K562 (cell line): Measurements from ENCODE around the gene TMEM79. TPM values are rescaled to one million over a fixed set of nuclear protein-coding genes. Genes with fewer than 3 reads are reported as not detected.

Source experiments
- ATAC-seq: fragments of 200-7000 bp; cut with Tn5 transposase; 3 replicates; pipeline ENCODE4 v1.9.1; 2020; ENCODE audit warnings: moderate library complexity
- BruUV-seq: library from RNA; stranded (reverse); fragments of 400-500 nt; replicated peaks from 2 replicates; lab custom pipeline; 2021; lab: Mats Ljungman, UMichigan
- CTCF ChIA-PET: fragments of 300-600 bp; formaldehyde crosslinking; extraction: SDS; loops from one replicate; lab custom pipeline; 2021; ENCODE audit warnings: low intra/inter-chr PET ratio; lab: Yijun Ruan, JAX
- POLR2A ChIA-PET: fragments of 300-600, 350-650 bp; sonication (Branson Sonifier 250); formaldehyde crosslinking; extraction: SDS; loops from one replicate; lab custom pipeline; 2021; ENCODE audit warnings: antibody characterized with exemption, inconsistent platforms; lab: Yijun Ruan, JAX
- DNase-seq, 4 experiments: peaks; one replicate each; pipeline versions ENCODE4 v3.0.0 to v3.0.0-alpha.2; 2011 to 2018; ENCODE audit warnings: low spot score in 3 of 4, mixed read lengths in 3 of 4; ENCODE audit errors: extremely low read depth in 1 of 4
- FAIRE-seq: peaks from 2 replicates; lab custom pipeline; 2011; peaks lifted over from hg19 to GRCh38; lab: Jason Lieb, UNC
- H2AFZ ChIP-seq: 2 replicates; pipeline ENCODE4 v1.6.0; 2011; ENCODE audit warnings: low read depth, low read length, control low read depth, inconsistent platforms
- H3K27ac ChIP-seq: fragments of 200-600 bp; 3 replicates; pipeline ENCODE4 v1.8.0; 2011; ENCODE audit warnings: low read depth, mild to moderate bottlenecking, control low read depth, inconsistent platforms, low read length, moderate library complexity, mixed read lengths; ENCODE audit errors: extremely low read depth
- H3K27me3 ChIP-seq, 2 experiments: fragments of 300-600 bp in 1 of 2; 2 replicates in 1 of 2; 3 replicates in 1 of 2; pipeline versions ENCODE4 v1.6.0 to v1.8.0; 2011; ENCODE audit warnings: inconsistent platforms in 2 of 2, low read length in 2 of 2, mild to moderate bottlenecking in 1 of 2, mixed read lengths in 1 of 2, moderate library complexity in 1 of 2; ENCODE audit not compliant: control insufficient read depth in 2 of 2, insufficient read depth in 2 of 2
- H3K36me3 ChIP-seq: fragments of 300-600 bp; 3 replicates; pipeline ENCODE4 v1.8.0; 2011; ENCODE audit warnings: mild to moderate bottlenecking, low read length, inconsistent platforms; ENCODE audit not compliant: control insufficient read depth, insufficient read depth
- H3K4me1 ChIP-seq, 2 experiments: fragments of 200-600 bp in 1 of 2; replicated peaks in 1 of 2; 2 replicates in 1 of 2; 3 replicates in 1 of 2; pipeline versions ENCODE4 v1.5.1 to v1.8.0; 2011; ENCODE audit warnings: inconsistent platforms in 2 of 2, low read length in 2 of 2, mild to moderate bottlenecking in 1 of 2, mixed read lengths in 1 of 2, moderate library complexity in 1 of 2; ENCODE audit not compliant: control insufficient read depth in 2 of 2, insufficient read depth in 2 of 2
- H3K4me2 ChIP-seq: 2 replicates; pipeline ENCODE4 v1.6.1; 2011; ENCODE audit warnings: low read length, control low read depth, inconsistent platforms, mixed read lengths; ENCODE audit not compliant: insufficient read depth
- H3K4me3 ChIP-seq: fragments of 200-600 bp; sonication (generic), shearing (Covaris generic); 2 replicates; pipeline ENCODE4 v1.5.1; 2016; ENCODE audit warnings: control low read depth, inconsistent platforms
- H3K79me2 ChIP-seq: fragments of 200-600 bp; 3 replicates; pipeline ENCODE4 v1.8.0; 2011; ENCODE audit warnings: low read length, inconsistent platforms; ENCODE audit not compliant: control insufficient read depth, insufficient read depth
- H3K9ac ChIP-seq, 2 experiments: 2 replicates each; pipeline versions ENCODE4 v1.6.0 to v1.6.1; 2011; ENCODE audit warnings: low read depth in 2 of 2, low read length in 2 of 2, control low read depth in 1 of 2, inconsistent platforms in 1 of 2, mild to moderate bottlenecking in 1 of 2, mixed read lengths in 1 of 2; ENCODE audit not compliant: insufficient read depth in 1 of 2
- H3K9me1 ChIP-seq: one replicate; pipeline ENCODE4 v1.6.0; 2011; ENCODE audit warnings: inconsistent platforms, mild to moderate bottlenecking, low read length, moderate library complexity; ENCODE audit not compliant: control insufficient read depth, insufficient read depth
- H3K9me3 ChIP-seq: replicated peaks from 2 replicates; pipeline ENCODE4 v1.5.1; 2011; ENCODE audit warnings: low read depth, low read length, inconsistent platforms; ENCODE audit not compliant: control insufficient read depth, insufficient read depth
- H4K20me1 ChIP-seq: replicated peaks from 2 replicates; pipeline ENCODE4 v1.6.1; 2011; ENCODE audit warnings: low read length, inconsistent platforms, mixed read lengths; ENCODE audit not compliant: control insufficient read depth, insufficient read depth
- ATF7 ChIP-seq: fragments of 450-650 bp; IDR thresholded peaks from 2 replicates; pipeline ENCODE4 v1.7.1; 2014; ENCODE audit warnings: mild to moderate bottlenecking, moderate library complexity
- CEBPB ChIP-seq: fragments of 450-650 bp; IDR thresholded peaks from 2 replicates; pipeline ENCODE4 v1.6.1; 2016; ENCODE audit warnings: missing genetic modification characterization, missing compliant biosample characterization
- CEBPG ChIP-seq, 3 experiments: fragments of 200-800 bp in 1 of 3; sonication (Bioruptor generic) in 1 of 3; sonication (generic) in 1 of 3; formaldehyde crosslinking in 1 of 3; IDR thresholded peaks in 2 of 3; conservative IDR thresholded peaks in 1 of 3; 2 replicates each; pipeline versions ENCODE4 v1.6.1 to v1.8.0; 2016 to 2022; ENCODE audit warnings: missing compliant biosample characterization in 2 of 3, missing genetic modification characterization in 2 of 3, mild to moderate bottlenecking in 1 of 3, missing genetic modification reagents in 1 of 3
- ELF2 ChIP-seq: fragments of 250-450 bp; sonication (Bioruptor Pico); IDR thresholded peaks from 2 replicates; pipeline ENCODE4 v1.5.0; 2021; ENCODE audit warnings: mild to moderate bottlenecking
- HCFC1 ChIP-seq: IDR thresholded peaks from 2 replicates; pipeline ENCODE4 v1.6.1; 2012; ENCODE audit warnings: low read depth, low read length, improper control_type of control experiment
- HLTF ChIP-seq: fragments of 450-650 bp; IDR thresholded peaks from 2 replicates; pipeline ENCODE4 v1.6.1; 2016
- NFRKB ChIP-seq: fragments of 450-650 bp; IDR thresholded peaks from 2 replicates; pipeline ENCODE4 v1.6.1; 2016; ENCODE audit warnings: low read depth
- ZNF165 ChIP-seq: fragments of 250-450 bp; sonication (Bioruptor Pico); IDR thresholded peaks from 2 replicates; pipeline ENCODE4 v1.4.0; 2020; ENCODE audit warnings: borderline replicate concordance
- WGBS: fragments of 100-300 bp; shearing (Covaris generic); methylation state at CpG from one replicate; pipeline ENCODE4 v1.1.6; 2016; ENCODE audit warnings: low coverage, mixed read lengths; ENCODE audit not compliant: insufficient coverage; ENCODE audit errors: missing lambda C conversion rate; 5-methylcytosine and 5-hydroxymethylcytosine counted together
- in situ Hi-C: fragments of 300-500 bp; cut with MboI; formaldehyde crosslinking; loops from 4 replicates; pipeline ENCODE4 v1.15.0; 2018; ENCODE audit warnings: inconsistent platforms, mixed read lengths
- intact Hi-C: fragments of 100-400 bp; cut with micrococcal nuclease; formaldehyde crosslinking; loops from 2 replicates; pipeline ENCODE4 v1.14.2; 2022
- polyA plus RNA-seq, 8 experiments: library from polyadenylated mRNA; depleted of rRNA in 4 of 8; stranded (reverse) in 5 of 8; unstranded in 3 of 8; fragments of >200 nt; fragmentation: Nextera tagmentation in 2 of 8; fragmentation: Illumina TruSeq in 1 of 8; extraction: Ambion mirVana in 2 of 8; extraction: Trizol in 1 of 8; gene quantifications; 2 replicates each; pipeline versions ENCODE4 v1.2.1 to v1.2.3, GENCODE V29; 2011 to 2014; ENCODE audit warnings: inconsistent platforms in 1 of 8, missing spikeins in 1 of 8
- total RNA-seq, 7 experiments: library from RNA; depleted of rRNA in 6 of 7; stranded (reverse); fragments of >200 nt in 6 of 7; fragmentation: Illumina TruSeq in 2 of 7; extraction: Trizol in 2 of 7; gene quantifications; 2 replicates each; pipeline versions ENCODE4 v1.2.1 to v1.2.3, GENCODE V29; 2011 to 2021; ENCODE audit warnings: low replicate concordance in 1 of 7
- TF ChIP-seq, protein P1 (sequence below), 2 experiments: fragments of 200-800 bp in 1 of 2; sonication (Bioruptor generic) in 1 of 2; sonication (generic) in 1 of 2; formaldehyde crosslinking in 1 of 2; IDR thresholded peaks in 1 of 2; conservative IDR thresholded peaks in 1 of 2; 2 replicates each; pipeline versions ENCODE4 v1.5.0 to v1.6.1; 2016 to 2020; ENCODE audit warnings: missing compliant biosample characterization in 1 of 2, missing genetic modification characterization in 1 of 2, missing genetic modification reagents in 1 of 2
- TF ChIP-seq, protein P2 (sequence below), 3 experiments: fragments of 200-800 bp in 1 of 3; sonication (Bioruptor generic) in 1 of 3; sonication (generic) in 1 of 3; formaldehyde crosslinking in 1 of 3; IDR thresholded peaks; 2 replicates each; pipeline versions ENCODE4 v1.6.1 to v1.8.0; 2016 to 2022; ENCODE audit warnings: mild to moderate bottlenecking in 2 of 3, missing compliant biosample characterization in 2 of 3, missing genetic modification characterization in 2 of 3, missing genetic modification reagents in 1 of 3

TMEM79 gene
- total and polyA plus RNA-seq, 9 of the 15 experiments (the other 6 are each of a cell fraction or from before 2014, with no cell fraction given), result 0.69 to 6.8 (median 4.0) TPM

DNA sequence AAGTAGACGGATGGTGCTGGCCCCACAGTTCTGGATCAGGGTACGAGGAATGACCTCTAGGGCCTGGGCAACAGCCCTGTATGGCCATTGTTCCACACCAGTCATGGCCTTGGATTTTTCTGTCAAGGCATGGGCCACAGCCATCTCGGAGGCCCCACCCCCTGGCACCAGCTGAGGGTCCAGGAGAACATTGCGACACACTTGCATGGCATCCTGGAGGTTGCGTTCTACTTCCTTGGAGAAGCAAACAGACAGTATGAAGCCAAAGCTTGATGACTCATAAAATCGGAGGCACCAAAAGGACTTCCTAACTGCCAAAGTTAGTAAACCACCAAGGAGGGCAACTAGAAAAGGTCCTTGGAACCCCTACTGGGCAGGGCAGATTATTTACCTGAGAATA lies 26.8 kb downstream of the TMEM79 start (continued):
- TF ChIP-seq, protein P1, sequence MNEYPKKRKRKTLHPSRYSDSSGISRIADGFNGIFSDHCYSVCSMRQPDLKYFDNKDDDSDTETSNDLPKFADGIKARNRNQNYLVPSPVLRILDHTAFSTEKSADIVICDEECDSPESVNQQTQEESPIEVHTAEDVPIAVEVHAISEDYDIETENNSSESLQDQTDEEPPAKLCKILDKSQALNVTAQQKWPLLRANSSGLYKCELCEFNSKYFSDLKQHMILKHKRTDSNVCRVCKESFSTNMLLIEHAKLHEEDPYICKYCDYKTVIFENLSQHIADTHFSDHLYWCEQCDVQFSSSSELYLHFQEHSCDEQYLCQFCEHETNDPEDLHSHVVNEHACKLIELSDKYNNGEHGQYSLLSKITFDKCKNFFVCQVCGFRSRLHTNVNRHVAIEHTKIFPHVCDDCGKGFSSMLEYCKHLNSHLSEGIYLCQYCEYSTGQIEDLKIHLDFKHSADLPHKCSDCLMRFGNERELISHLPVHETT (CRISPR knock-in tag; conservative IDR thresholded peaks at IDR 0.05 in 1 of 2, IDR thresholded peaks at IDR 0.05 in 1 of 2), result no peak
- TF ChIP-seq ELF2 (no peak), ATF7 (no peak), NFRKB (no peak), CEBPG (CRISPR knock-in tag; IDR thresholded peaks at IDR 0.05) (peak; percentile 44), CEBPG (tag; conservative IDR thresholded peaks at IDR 0.05 in 1 of 2, IDR thresholded peaks at IDR 0.05 in 1 of 2) (peak in 1 of 2 experiments; percentile 58; a peak in 2 of 4 replicates), CEBPB (tag) (peak; percentile 51)

- DNase-seq, result no peak
- H2AFZ ChIP-seq, result no peak overlapping the region
- intact Hi-C loops, result no loop called here
- no peaks in the 10 kb centered on the region for H3K27me3 ChIP-seq
- H3K4me3 ChIP-seq, result no peak overlapping the region
- no TSS peak for BruUV-seq
- no peaks in the 10 kb centered on the region for H4K20me1 ChIP-seq
- TF ChIP-seq HCFC1, result no peak
- no peak for TF ChIP-seq CEBPG (CRISPR knock-in tag; IDR thresholded peaks at IDR 0.05)
- TF ChIP-seq CEBPG (tag; conservative IDR thresholded peaks at IDR 0.05 in 1 of 2, IDR thresholded peaks at IDR 0.05 in 1 of 2), result peak in 1 of 2 experiments; percentile 31; a peak in 1 of 4 replicates
- TF ChIP-seq ZNF165 (CRISPR knock-in tag), result no peak
- TF ChIP-seq CEBPB (tag), result peak; percentile 62; the same call in 1 of the 2 replicates
- TF ChIP-seq HLTF, result no peak
- TF ChIP-seq, protein P2, sequence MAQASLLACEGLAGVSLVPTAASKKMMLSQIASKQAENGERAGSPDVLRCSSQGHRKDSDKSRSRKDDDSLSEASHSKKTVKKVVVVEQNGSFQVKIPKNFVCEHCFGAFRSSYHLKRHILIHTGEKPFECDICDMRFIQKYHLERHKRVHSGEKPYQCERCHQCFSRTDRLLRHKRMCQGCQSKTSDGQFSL (CRISPR knock-in tag; IDR thresholded peaks at IDR 0.05), result no peak
- TF ChIP-seq, protein P2 (tag; IDR thresholded peaks at IDR 0.05), result no peak
- TF ChIP-seq, all 486 proteins: peak for 2
- H3K36me3 ChIP-seq, result peaks cover 95% of the 10 kb centered on the region
- ChIA-PET CTCF (no interaction called here), POLR2A (interaction anchor here (0.6 to 0.7 kb wide), 2 partner anchors 15 to 155 kb away, joined by 3 read pairs; no protein-coding TSS in a partner anchor)
- in situ Hi-C loops, result no loop called here
- H3K9ac ChIP-seq, result no peak overlapping the region
- H3K9me3 ChIP-seq, result no peaks in the 10 kb centered on the region
- H3K27ac ChIP-seq, result no peak overlapping the region
- H3K4me1 ChIP-seq, result no peaks in the 10 kb centered on the region
- WGBS, result 94% methylated on average over 7 of the region's 7 CpGs
- FAIRE-seq (no peak), ATAC-seq (no peak)
- H3K4me2 ChIP-seq, result no peak overlapping the region
- no peaks in the 10 kb centered on the region; the same call in 2 of the 3 replicates for H3K79me2 ChIP-seq
- H3K9me1 ChIP-seq, result no peaks in the 10 kb centered on the region
These were observed 32.8 kb downstream of the TMEM79 start for GRCh38 chr1:156316909-156317308.
